Measurements from ENCODE around the gene GNLY. TPM values are rescaled to one million over a fixed set of nuclear protein-coding genes. Genes with fewer than 3 reads are reported as not detected.
"Not testable (repeated sequence)": the region's sequence is repeated elsewhere in the genome, so short reads cannot be mapped to it uniquely, and the experiment has no call there.

Gene GNLY
- total and polyA plus RNA-seq, 2 donors from 2014 or later = 5.5 to 8.1 TPM

DNA sequence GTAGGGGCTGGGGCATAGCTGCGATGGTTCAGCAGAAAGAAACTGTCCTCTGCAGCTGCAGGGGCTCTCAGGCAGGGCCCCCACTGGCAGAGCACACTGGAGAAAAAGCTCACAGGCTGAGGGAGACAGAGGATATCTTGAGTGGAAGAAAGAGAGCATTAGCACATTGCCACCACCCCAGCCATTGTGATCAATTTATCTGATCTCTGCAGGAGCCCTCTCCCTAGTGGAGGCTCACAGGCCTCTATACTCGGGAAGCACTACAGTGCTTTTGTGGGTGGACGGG lies 25.4 kb upstream of the GNLY start:
- H3K36me3 ChIP-seq (ENCODE audit: control insufficient read depth in 2 of 3, insufficient read depth in 3 of 3, low read length in 3 of 3) = no peaks in the 10 kb centered on the region
- DNase-seq (no peak), FAIRE-seq (no peak)
- no peaks in the 10 kb centered on the region for H3K4me1 ChIP-seq (ENCODE audit: control insufficient read depth in 2 of 3, insufficient read depth in 2 of 3, low read depth in 1 of 3, low read length in 3 of 3)
- no peak overlapping the region for H3K27ac ChIP-seq (ENCODE audit: low read depth in 2 of 2, low read length in 2 of 2)
- no peak overlapping the region for H3K4me3 ChIP-seq (ENCODE audit: low read length in 3 of 3)
- H3K9ac ChIP-seq (ENCODE audit: low read length in 3 of 3) = no peak overlapping the region
- intact Hi-C loops (cut with DNase I) = no loop called here
- TF ChIP-seq, protein P1, sequence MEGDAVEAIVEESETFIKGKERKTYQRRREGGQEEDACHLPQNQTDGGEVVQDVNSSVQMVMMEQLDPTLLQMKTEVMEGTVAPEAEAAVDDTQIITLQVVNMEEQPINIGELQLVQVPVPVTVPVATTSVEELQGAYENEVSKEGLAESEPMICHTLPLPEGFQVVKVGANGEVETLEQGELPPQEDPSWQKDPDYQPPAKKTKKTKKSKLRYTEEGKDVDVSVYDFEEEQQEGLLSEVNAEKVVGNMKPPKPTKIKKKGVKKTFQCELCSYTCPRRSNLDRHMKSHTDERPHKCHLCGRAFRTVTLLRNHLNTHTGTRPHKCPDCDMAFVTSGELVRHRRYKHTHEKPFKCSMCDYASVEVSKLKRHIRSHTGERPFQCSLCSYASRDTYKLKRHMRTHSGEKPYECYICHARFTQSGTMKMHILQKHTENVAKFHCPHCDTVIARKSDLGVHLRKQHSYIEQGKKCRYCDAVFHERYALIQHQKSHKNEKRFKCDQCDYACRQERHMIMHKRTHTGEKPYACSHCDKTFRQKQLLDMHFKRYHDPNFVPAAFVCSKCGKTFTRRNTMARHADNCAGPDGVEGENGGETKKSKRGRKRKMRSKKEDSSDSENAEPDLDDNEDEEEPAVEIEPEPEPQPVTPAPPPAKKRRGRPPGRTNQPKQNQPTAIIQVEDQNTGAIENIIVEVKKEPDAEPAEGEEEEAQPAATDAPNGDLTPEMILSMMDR (IDR thresholded peaks at IDR 0.05; ENCODE audit: borderline replicate concordance, extremely low read depth, insufficient read depth) = no peak
- no peaks in the 10 kb centered on the region for H3K27me3 ChIP-seq (ENCODE audit: control insufficient read depth, insufficient read depth, low read length)
- no peaks in the 10 kb centered on the region for H3K9me3 ChIP-seq (ENCODE audit: control insufficient read depth in 2 of 3, insufficient read depth in 1 of 3, low read length in 3 of 3)

DNA sequence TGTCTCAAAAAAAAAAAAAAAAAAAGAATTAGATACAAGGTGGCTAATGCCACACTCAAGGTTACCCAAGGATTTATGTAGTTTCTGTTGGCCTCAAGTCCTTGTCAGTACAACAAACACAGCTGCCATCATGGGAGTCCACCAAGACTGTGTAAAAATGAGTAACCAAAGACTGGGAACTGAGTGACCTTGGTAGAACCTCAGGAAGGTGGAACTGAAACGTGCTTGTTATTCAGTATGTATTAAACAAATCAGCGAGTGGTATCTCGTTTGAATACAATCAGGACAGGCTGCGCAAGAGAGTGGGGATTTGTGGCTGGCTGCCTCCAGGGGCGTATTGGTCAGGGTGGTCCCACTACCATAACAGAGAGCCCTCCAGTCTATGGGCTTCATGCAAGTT lies 24.6 kb upstream of the GNLY start:
- no peaks in the 10 kb centered on the region for H3K27me3 ChIP-seq (ENCODE audit: control insufficient read depth, insufficient read depth, low read length)
- no peak overlapping the region for H3K9ac ChIP-seq (ENCODE audit: low read length in 3 of 3)
- intact Hi-C loops (cut with DNase I) = no loop called here
- no peaks in the 10 kb centered on the region for H3K4me1 ChIP-seq (ENCODE audit: control insufficient read depth in 2 of 3, insufficient read depth in 2 of 3, low read depth in 1 of 3, low read length in 3 of 3)
- FAIRE-seq (no peak), DNase-seq (no peak)
- H3K27ac ChIP-seq (ENCODE audit: low read depth in 2 of 2, low read length in 2 of 2) = no peak overlapping the region
- H3K4me3 ChIP-seq (ENCODE audit: low read length in 3 of 3) = no peak overlapping the region
- H3K36me3 ChIP-seq (ENCODE audit: control insufficient read depth in 2 of 3, insufficient read depth in 3 of 3, low read length in 3 of 3) = no peaks in the 10 kb centered on the region
- no peaks in the 10 kb centered on the region for H3K9me3 ChIP-seq (ENCODE audit: control insufficient read depth in 2 of 3, insufficient read depth in 1 of 3, low read length in 3 of 3)
- TF ChIP-seq, protein P1 (IDR thresholded peaks at IDR 0.05; ENCODE audit: borderline replicate concordance, extremely low read depth, insufficient read depth) = no peak

DNA sequence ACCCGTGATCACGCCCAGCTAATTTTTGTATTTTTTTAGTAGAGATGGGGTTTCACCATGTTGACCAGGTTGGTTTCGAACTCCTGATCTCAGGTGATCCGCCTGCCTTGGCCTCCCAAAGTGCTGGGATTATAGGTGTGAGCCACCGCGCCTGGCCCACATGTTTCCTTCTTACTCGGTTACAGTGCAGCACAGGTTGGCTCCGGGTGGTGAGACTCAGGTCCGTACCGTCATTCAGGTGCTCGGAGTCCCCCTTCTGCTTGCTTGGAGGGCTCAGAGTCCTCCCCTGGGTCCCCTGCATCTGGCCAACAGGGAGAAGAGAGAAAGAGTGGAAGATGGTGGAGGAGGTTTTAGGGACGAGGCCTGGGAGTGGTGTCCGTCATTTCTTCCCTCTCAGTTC lies 23.7 kb upstream of the GNLY start:
- H3K4me3 ChIP-seq (ENCODE audit: low read length in 3 of 3); H3K9ac ChIP-seq (ENCODE audit: low read length in 3 of 3); DNase-seq; H3K27me3 ChIP-seq (ENCODE audit: control insufficient read depth, insufficient read depth, low read length); intact Hi-C loops (cut with DNase I); H3K36me3 ChIP-seq (ENCODE audit: control insufficient read depth in 2 of 3, insufficient read depth in 3 of 3, low read length in 3 of 3); FAIRE-seq; H3K27ac ChIP-seq (ENCODE audit: low read depth in 2 of 2, low read length in 2 of 2); H3K9me3 ChIP-seq (ENCODE audit: control insufficient read depth in 2 of 3, insufficient read depth in 1 of 3, low read length in 3 of 3); H3K4me1 ChIP-seq (ENCODE audit: control insufficient read depth in 2 of 3, insufficient read depth in 2 of 3, low read depth in 1 of 3, low read length in 3 of 3): not testable (repeated sequence)

DNA sequence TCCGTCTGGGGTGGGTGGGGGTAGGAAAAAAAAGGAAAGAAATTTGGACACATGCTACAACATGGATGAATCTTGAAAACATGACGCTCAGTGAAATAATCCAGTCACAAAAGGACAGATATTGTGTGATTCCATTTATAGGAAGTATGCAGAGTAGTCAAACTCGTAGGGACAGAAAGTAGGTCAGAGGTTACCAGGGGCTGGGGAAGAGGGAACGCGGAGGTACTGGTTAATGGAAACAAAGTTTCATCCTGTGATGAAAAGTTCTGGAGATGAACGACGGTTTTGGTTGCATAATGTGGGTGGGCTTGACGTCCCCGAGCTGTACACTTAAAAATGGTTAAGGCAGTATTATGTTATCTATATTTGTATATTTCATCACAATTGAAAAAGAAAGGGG lies 21.7 kb upstream of the GNLY start:
- Histone ChIP-seq H3K27ac (ENCODE audit: low read depth in 2 of 2, low read length in 2 of 2) (no peak overlapping the region), H3K36me3 (ENCODE audit: control insufficient read depth in 2 of 3, insufficient read depth in 3 of 3, low read length in 3 of 3) (no peaks in the 10 kb centered on the region), H3K9me3 (ENCODE audit: control insufficient read depth in 2 of 3, insufficient read depth in 1 of 3, low read length in 3 of 3) (no peaks in the 10 kb centered on the region), H3K4me1 (ENCODE audit: control insufficient read depth in 2 of 3, insufficient read depth in 2 of 3, low read depth in 1 of 3, low read length in 3 of 3) (no peaks in the 10 kb centered on the region), H3K4me3 (ENCODE audit: low read length in 3 of 3) (no peak overlapping the region), H3K9ac (ENCODE audit: low read length in 3 of 3) (no peak overlapping the region), H3K27me3 (ENCODE audit: control insufficient read depth, insufficient read depth, low read length) (no peaks in the 10 kb centered on the region)
- TF ChIP-seq, protein P1 (IDR thresholded peaks at IDR 0.05; ENCODE audit: borderline replicate concordance, extremely low read depth, insufficient read depth) = no peak
- intact Hi-C loops (cut with DNase I) = no loop called here
- DNase-seq (no peak), FAIRE-seq (no peak)

Data from kidney (tissue), 14 donors.